Suppressor macrophage treated with lipopolysaccharide for 4 hours (primary cell): ENCODE results near the gene PLD2.
A peak's percentile ranks its signal among the peaks of the same experiment; 100 is the strongest.
"Not testable (repeated sequence)": the region's sequence is repeated elsewhere in the genome, so short reads cannot be mapped to it uniquely, and the experiment has no call there.

ENCODE experiments used
- DNase-seq: peaks from one replicate; pipeline ENCODE4 v3.0.0-alpha.2; 2020

PLD2 gene

DNA sequence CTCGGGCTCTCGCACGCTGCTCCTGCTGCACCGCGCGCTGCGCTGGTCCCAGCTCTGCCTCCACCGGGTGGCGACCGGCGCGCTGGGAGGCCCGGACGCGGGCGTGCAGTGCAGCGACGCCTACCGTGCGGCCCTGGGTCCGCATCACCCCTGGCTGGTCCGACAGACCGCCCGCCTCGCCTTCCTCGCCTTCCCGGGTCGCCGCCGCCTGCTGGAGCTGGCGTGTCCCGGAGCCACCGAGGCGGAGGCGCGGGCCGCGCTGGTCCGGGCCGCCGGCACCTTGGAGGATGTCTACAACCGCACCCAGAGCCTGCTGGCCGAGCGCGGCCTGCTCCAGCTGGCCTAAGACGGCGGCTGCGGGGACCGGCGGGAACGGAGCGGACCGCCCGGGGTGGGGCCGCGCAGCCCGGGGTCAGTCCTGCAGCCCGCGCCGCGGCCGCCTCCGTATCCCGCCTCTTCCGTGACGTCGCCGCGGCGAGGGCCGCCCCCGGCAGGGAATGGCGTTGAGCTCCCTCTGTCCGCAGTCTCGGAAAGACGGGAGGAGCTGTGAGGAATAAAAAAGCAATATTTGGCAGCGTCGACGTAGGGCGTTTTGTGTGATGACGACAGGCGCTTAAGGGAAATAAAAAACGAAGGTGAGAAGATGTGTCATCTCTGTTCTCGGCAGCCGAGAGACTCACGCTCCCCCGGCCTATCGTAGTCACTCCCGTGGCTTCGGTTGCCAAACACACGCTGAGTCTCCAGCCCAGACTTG is 16.8 kb upstream of the PLD2 start:
- peak; percentile 92 for DNase-seq

DNA sequence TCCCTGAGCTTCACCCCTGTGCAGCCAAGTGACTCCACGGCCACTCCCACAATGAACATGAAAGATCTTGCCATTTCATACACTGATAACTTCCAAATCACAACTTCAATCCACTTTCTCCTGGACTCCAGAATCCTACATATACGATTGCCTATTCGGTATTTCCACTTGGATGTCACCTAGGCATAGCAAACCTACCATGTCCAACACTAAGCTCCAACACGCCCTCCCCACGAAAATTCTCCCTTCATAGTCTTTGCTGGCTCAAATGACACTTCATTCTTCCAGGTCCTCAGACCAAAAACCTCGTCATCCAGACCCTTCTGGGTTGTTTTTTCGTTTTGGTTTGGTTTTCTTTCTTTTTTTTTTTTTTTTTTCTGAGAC is 16.3 kb upstream of the PLD2 start:
- no peak for DNase-seq

DNA sequence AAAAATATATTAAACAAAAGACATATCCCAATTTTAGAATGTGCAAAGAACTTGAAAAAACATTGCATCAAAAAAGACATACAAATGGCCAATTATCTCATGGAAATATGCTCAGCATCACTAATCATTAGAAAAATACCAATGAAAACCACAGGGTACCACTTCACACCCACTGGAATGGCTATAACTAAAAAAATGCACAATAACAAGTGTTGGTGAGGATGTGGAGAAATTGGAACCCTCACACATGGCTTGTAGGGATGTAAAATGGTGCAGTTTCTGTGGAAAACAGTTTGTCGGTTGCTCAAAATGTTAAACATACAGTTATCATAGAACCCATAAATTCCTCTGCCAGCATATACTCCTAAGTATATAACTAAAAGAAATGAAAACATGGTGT is 11.8 kb upstream of the PLD2 start:
- no peak for DNase-seq

DNA sequence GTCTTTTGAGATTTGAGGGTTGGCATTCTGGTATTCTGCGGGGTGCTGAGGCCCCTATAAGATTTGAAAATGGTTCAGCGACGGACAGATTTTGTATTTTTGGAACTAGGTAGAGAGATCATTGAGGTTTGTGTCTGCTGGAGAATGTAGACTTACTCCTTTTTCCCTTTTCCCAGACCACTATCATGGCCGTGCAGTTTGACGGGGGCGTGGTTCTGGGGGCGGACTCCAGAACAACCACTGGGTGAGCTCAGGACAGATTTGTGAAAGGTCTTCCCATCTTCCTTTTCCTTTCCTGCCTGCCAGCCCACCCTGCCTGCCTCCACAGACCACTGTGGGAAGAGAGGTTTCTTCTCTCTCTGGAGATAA is 10.4 kb upstream of the PLD2 start:
- peak; percentile 55 for DNase-seq

DNA sequence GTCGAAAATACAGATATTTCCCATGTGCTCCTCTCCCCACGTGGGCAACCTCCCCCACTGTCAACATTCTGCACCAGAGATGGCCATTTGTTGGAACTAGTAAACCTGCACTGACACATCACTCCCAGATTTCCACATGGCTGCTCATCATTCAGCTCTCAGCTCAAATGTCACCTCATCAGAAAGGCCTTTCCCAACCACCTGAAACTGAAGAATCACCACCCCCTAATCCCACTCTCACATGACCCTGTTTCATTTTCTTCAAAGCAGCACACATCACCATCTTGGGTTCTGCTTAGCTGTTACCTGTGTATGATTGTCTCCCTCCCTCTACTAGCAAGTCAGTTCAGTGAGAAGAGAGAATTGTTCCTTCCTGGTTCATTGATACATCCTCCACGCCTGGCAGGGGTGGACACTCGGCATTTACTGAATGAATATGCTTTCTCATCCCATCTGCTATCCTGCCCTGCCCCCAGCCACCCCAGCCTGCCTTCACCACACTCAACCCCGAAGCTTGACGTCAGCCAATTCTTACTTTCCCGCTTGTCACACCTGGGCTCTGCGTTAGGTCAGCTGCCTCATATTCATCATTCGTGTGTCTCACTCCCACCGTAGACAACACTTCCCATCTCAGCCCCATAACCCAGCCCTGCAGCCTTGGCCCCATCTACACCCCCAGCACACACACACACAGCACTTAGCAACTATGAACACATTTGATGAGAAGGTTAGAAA is 6.3 kb upstream of the PLD2 start:
- DNase-seq, result no peak

DNA sequence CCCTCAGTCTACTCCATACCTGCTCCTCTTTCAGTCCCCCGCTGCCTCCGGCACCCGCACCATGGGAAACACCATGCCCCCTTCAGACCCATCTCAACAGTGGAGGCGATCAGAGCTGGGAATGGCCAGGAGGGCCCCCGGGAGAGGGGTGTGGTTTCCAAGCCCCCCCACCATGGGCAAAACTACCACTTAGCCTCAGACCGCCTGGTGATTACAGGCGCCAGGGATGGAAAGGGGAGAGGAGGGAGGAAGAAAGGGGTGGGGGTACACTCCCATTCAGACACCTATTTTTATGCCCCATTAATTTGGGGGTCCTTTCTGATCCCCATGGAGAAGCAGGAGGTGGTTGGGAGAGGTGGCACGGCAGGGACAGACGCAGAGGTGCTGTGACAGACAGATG is 4.7 kb upstream of the PLD2 start, which contains the start of gene C17orf114:
TSS of gene C17orf114 (minus strand) at position 101 of the 400 bp plus-strand sequence.
- no peak for DNase-seq

DNA sequence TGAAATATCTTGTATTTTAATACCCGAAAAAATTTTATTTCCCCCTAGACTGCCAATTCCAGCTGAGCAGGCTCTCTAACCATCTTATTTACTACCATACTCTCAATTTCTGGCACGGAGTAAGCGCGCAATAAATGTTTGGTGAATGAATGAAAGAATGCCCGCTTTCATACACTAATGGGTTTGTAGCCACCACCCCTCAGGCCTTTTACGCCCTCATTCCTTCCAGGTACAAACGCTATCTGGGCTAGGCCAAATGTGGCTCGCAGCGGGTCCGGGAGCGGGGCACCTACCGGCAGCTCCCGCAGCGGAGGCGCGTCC is 536 bp upstream of the PLD2 start:
- no peak for DNase-seq

DNA sequence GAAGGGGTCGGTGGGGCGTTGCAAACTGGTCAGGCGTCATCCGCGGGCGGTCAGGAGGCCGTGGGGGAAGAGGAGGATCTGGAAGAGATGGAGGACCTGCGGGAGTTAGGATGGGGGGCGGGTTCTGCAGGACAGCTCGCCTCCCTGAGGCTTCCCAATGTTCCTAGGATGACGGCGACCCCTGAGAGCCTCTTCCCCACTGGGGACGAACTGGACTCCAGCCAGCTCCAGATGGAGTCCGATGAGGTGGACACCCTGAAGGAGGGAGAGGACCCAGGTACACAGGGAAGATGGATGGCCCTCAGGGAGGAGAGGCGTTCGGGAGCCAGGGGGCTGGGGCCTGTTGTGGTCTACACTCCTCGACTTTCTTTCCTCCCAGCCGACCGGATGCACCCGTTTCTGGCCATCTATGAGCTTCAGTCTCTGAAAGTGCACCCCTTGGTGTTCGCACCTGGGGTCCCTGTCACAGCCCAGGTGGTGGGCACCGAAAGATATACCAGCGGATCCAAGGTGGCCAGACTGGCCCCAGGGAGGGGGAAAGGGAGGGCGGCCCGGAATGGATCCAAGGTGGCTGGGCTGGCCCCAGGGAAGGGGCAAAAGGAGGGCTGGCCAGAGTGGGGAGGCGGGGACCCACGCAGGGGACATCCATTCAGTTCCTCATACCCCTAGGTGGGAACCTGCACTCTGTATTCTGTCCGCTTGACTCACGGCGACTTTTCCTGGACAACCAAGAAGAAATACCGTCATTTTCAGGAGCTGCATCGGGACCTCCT is 839 bp downstream of the PLD2 start:
- no peak for DNase-seq

DNA sequence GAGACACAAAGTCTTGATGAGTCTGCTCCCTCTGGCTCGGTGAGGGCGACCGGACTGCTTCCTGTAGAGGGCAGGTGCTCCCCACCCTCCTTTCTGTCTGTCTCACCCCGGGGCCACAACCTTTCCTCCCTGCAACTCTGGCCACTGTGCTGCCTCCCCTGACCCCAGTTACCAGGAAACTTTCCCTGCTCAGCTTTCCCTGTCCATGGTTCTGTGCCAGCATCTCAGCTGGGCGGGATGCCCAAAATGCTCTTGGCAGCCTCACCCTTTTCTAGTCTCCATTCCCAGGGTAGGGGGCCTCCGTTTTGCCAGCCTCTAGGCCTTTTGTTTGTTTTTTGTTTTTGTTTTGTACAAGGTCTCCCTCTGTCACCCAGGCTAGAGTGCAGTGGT is 1.4 kb downstream of the PLD2 start:
- no peak for DNase-seq

DNA sequence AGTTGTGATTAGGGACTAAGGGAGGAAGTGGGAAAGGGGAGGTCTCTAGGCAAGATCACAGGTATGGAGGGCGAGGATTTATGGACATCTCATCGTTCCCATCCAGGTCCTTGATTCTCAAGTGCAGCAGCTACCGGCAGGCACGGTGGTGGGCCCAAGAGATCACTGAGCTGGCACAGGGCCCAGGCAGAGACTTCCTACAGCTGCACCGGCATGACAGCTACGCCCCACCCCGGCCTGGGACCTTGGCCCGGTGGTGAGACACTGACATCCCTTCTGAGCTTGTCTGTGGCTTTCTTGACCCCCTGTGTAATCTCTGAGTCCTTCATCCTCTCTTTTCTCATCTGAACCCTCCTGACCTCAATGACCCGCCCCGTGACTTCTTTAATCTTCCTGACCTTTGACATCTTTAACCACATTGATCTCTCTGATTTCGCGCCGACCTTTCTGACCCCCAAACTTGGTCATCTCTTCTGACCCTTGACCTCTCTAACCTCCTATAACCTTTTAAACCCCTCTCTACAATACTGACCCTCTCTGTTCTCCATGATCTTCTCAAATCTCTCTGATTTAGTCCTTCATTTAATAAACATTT is 3.8 kb downstream of the PLD2 start:
- no peak for DNase-seq

DNA sequence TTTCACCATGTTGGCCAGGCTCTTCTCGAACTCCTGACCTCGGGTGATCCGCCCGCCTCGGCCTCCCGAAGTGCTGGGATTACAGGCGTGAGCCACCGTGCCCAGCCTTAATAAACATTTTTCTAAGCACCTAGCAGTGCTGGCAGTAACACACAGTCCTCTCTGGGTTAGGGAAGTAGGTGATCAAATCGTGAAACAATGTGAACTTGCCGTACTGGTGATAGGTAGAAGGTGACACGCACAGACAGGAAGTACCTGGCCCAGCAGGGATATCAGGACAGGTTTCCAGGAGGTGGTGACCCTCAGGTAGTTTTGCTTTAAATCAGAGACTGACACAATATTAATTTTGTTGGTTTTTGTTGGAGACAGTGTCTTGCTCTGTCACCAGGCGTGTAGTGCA is 4.5 kb downstream of the PLD2 start:
- no peak for DNase-seq

DNA sequence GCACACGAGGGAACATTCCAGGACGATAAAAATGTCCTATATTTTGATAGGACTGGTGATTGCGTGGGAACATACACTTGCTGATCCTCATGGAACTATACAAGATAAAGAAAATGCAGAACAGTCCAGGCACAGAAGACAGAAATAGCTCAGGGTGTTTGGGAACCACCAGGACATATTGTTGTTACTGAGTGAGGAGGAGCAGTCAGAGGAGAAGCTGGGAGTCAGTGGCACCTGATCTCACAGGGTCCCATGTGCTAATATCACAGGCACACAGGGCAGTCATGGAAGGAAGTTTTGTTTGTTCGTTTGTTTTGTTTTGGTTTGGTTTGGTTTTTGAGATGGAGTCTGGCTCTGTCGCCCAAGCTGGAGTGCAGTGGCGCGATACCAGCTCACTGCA is 5.7 kb downstream of the PLD2 start:
- no peak for DNase-seq

DNA sequence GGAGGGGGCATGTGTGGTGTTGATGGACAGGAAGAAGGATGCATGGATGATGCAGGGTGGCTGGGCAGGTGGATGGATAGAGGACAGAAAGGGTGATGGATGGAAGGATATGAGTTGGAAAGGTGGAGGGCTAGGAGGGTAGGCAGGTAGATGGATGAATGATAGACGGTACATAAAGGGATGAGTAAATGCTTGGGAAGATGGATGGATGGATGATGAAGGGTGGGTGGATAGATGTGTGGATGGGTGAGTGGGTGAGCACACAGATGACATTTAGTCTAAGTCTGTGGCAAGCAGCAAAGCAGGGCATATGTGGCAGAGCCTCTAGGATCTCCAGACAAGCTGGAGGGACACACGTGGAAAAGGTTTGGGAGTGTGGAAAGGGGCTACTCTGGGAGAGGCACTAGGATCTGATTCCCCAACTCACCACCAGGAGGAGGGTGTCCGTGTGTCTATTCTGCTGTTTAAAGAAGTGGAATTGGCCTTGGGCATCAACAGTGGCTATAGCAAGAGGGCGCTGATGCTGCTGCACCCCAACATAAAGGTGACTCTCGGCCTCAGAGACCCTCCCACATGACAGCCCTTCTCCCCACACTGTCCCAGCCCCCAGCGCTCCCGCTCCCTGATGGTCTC is 8.2 kb downstream of the PLD2 start:
- DNase-seq, result no peak

DNA sequence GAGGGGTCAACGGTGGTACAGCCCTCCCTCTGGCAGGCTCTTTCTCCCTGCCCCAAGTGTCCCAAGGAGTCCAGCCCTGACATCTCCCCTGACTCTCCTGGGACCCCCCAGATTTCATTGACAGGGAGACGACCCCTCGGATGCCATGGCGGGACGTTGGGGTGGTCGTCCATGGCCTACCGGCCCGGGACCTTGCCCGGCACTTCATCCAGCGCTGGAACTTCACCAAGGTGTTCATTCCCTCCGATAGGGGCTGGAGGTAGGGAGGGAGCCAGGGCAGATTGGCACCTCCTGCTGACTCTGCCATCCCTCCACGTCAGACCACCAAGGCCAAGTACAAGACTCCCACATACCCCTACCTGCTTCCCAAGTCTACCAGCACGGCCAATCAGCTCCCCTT is 9.9 kb downstream of the PLD2 start:
- no peak for DNase-seq

DNA sequence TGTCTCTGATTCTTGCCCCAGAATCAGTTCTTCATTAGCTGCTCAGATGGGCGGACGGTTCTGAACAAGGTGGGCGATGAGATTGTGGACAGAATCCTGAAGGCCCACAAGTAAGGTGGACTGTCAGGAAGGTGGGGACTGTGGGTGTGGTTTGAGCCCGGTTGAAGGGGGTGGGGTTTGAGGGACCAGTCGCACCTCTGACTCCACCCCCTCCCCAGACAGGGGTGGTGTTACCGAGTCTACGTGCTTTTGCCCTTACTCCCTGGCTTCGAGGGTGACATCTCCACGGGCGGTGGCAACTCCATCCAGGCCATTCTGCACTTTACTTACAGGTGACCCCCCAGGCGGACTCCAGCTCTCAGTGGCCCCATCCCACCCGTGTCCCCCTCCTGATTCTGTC is 11.3 kb downstream of the PLD2 start:
- DNase-seq, result no peak

DNA sequence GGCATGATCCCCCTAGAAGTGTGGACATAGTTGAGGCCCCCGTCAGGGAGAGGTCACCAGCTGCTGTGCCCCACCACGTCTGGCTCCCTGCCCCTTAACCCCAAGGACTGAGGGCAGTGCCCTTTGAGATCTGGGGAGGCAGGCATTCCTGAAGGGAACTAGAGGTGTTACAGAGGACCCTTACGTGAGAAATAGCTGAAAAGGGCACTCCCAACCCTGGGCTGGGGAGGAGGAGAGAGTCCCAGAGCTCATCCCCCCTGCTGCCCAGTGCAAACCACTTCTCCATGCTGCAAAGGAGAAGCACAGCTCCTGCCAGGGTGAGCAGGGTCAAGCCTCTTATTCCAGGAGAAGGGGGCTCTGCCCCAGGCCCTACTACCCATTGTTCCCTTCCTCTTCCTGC is 15.9 kb downstream of the PLD2 start:
- DNase-seq, result no peak

DNA sequence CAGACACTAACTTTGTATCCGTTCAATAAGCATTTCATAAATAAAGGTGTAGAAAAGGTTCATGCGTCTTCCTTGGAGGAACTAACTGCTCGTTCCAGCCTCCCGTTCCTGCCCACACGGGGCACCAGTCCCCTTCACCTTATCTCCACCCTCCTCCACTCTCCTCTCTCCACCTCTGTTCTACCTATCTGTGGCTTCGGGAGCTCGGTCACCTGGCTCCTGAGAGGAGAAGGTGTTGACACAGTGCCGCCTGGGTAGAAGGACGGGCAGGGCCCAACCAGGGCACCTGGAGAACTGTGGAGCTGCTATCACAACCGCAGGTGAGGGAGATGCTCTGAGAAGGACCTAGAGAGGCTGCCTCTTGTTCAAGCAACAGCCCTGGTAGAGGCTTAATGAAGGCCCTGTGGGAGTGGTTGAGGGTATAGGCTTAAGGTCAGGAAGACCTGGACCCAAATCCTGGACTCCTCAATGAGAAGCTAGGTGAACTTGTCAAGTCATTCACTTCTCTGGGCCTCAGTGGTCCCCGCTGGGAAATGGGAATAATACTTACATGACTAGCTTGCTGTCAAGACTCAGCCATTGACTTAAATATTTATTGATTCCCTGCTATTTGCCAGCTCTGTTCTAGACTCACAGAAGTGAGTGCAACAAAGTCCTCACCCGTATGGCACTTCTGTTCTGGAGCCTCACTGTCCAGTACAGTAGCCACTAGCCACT is 16.6 kb downstream of the PLD2 start:
- DNase-seq, result no peak

DNA sequence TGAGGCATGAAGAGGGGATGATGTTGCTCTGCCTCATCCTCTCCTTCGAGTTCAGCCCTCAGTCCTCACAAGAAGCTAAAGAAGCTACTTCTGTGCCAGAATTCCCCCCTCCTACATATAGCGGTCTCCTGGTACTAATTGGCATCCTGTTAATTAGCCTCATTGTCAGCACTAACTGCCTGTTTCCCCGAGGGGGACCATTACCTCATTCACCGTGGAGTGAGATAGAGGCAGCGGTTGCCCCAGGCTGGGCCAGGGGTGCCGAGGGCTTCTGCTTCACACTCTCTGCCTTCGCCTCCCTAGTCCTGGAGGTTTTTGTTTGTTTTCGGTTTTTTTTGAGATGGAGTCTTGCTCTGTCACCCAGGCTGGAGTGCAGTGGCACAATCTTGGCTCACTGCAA is 20.4 kb downstream of the PLD2 start:
- DNase-seq, result no peak

DNA sequence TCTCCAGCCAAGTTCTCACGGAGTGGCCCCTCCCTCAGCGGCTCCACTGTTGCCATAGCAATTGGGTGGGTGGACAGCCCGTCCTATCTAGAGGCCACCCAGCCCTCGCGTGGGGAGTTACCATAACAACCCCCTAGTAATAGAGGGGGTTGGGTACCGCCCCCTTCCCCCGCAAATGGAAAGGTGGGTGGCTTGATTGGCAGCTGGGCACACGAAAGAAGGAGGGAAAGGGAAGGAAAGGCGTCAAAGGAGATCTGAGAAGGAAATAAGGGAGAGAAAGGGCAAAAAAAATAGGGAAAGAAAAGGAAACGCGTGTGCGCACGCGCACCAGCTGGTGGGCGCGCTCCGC is 25.9 kb downstream of the PLD2 start:
- not testable (repeated sequence) for DNase-seq

DNA sequence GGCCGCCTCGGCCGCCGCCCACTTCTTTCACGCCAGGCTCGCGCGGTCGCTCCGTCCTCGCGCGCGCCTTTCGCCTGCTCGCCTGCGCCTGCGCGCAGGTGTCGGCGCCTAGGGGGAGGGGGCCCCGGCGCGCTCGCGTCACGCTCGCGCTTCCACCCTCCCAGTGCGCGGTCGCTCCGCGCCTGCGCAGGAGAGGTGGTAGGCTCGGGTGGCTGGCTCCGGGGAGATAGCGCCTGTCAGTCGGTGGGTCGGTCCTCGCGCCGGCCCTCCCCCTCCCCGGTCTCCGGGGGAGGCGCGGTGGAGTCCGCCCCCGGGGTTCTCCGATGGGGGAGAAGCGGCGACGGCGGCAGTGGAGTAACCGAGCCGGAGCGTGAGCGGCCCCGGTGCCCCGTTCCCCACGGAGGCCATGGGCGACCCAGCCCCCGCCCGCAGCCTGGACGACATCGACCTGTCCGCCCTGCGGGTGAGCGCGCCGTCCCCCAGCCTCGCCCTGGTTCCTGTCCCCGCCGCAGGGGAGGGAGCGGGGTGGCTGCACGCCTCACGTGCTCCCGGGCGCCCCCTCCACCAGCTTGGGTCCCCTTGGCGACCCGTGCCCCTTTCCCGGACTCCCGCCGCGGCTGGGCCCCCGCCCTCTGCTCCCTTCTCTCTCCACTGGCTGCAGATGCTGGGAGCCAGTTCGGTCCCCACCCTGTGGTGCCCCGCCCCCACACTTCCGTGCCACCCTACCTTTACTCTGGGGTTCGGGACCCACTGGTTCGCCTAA is 26.4 kb downstream of the PLD2 start, which contains the start of gene MINK1:
TSS of gene MINK1 (plus strand) at position 163 of the 763 bp plus-strand sequence. CDS start at position 407, 244 bp downstream.
- DNase-seq, result peak; percentile 95

DNA sequence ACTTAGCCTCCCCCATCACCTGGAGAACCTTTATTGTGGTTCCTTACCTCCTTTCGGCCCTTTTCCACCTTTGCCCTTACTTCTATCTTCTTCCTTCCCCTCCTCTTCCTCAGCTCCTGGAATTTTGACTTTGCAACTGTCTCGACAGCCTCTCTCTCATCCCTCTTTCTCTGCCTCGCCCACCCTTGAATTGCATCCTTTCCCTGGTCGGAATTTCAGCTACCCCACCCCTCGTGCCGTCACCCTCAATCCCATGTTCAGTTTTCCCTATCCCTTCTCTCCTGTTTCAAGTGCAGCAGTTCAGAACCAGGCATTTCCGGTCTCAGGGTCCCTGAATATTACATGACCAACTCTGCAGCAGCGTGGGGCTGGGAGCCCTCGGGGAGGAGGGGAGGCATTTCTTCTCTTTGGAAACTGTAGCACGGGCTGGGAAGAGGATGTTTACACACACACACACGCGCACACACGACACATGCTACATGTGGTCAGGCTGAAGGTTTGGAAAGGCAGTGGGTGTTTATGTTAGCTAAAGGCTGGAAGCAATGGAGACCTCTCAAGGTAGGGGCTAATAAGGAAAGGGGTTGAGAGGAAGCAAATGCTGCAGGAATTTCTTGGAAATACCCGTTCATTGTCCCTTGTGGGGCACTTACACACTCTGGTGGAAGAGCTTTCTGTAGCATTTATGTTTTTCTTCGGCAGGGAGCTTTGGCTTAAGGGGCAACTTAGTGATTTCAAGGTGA is 27.2 kb downstream of the PLD2 start:
- DNase-seq, result peak; percentile 73
